NT2/D1 (cell line): ENCODE data around the gene NEGR1.

Source experiments
- DNase-seq: peaks from one replicate; pipeline ENCODE4 v3.0.0-alpha.2; 2011; ENCODE audit warnings: low read depth, low spot score
- H3K27me3 ChIP-seq: 2 replicates; pipeline ENCODE4 v1.6.0; 2011; ENCODE audit warnings: mild to moderate bottlenecking; ENCODE audit not compliant: insufficient read length, insufficient read depth
- H3K36me3 ChIP-seq: 2 replicates; pipeline ENCODE4 v1.6.1; 2011; ENCODE audit warnings: mild to moderate bottlenecking, low read length, mixed read lengths; ENCODE audit not compliant: insufficient read depth, insufficient read length
- H3K4me1 ChIP-seq: 2 replicates; pipeline ENCODE4 v1.5.1; 2011; ENCODE audit not compliant: insufficient read depth, insufficient read length
- H3K4me3 ChIP-seq: 2 replicates; pipeline ENCODE4 v1.5.1; 2011; ENCODE audit warnings: low read depth; ENCODE audit not compliant: insufficient read length
- H3K9ac ChIP-seq: 2 replicates; pipeline ENCODE4 v1.6.0; 2011; ENCODE audit warnings: low read depth; ENCODE audit not compliant: insufficient read length
- H3K9me3 ChIP-seq: 2 replicates; pipeline ENCODE4 v1.5.1; 2011; ENCODE audit warnings: mild to moderate bottlenecking, low read length; ENCODE audit not compliant: insufficient read depth
- SUZ12 ChIP-seq: IDR thresholded peaks from 2 replicates; pipeline ENCODE4 v1.6.1; 2011; ENCODE audit not compliant: insufficient read length, insufficient read depth; ENCODE audit errors: extremely low read depth
- YY1 ChIP-seq: IDR thresholded peaks from 2 replicates; pipeline ENCODE4 v1.6.1; 2011; ENCODE audit not compliant: insufficient read length, insufficient read depth
- ZNF274 ChIP-seq: IDR thresholded peaks from 2 replicates; pipeline ENCODE4 v1.6.1; 2011; ENCODE audit warnings: mild to moderate bottlenecking, low read depth, low read length

Gene NEGR1

GRCh38 chr1:71422221-71422620 is 860.1 kb downstream of the NEGR1 start:
- Histone ChIP-seq H3K27me3 (no peaks in the 10 kb centered on the region), H3K4me1 (no peaks in the 10 kb centered on the region), H3K36me3 (no peaks in the 10 kb centered on the region), H3K9me3 (no peaks in the 10 kb centered on the region), H3K9ac (no peak overlapping the region), H3K4me3 (no peak overlapping the region)
- no peak for DNase-seq
- no peak for TF ChIP-seq SUZ12
- no peak for TF ChIP-seq YY1
- no peak for TF ChIP-seq ZNF274

GRCh38 chr1:71417421-71417820 is 864.9 kb downstream of the NEGR1 start:
- no peaks in the 10 kb centered on the region for H3K4me1 ChIP-seq
- no peak for TF ChIP-seq YY1
- H3K4me3 ChIP-seq = no peak overlapping the region
- no peak overlapping the region for H3K9ac ChIP-seq
- DNase-seq = no peak
- no peaks in the 10 kb centered on the region for H3K36me3 ChIP-seq
- no peaks in the 10 kb centered on the region for H3K27me3 ChIP-seq
- no peaks in the 10 kb centered on the region for H3K9me3 ChIP-seq

- DNase-seq = no peak
Observed at GRCh38 chr1:71414179-71414578, 868.2 kb downstream of the NEGR1 start.

GRCh38 chr1:71413441-71414175 is 868.7 kb downstream of the NEGR1 start:
- no peaks in the 10 kb centered on the region for H3K9me3 ChIP-seq

More at GRCh38 chr1:71414179-71414578, 868.2 kb downstream of the NEGR1 start:
- Histone ChIP-seq H3K36me3 (no peaks in the 10 kb centered on the region), H3K4me1 (no peaks in the 10 kb centered on the region), H3K9ac (no peak overlapping the region), H3K9me3 (no peaks in the 10 kb centered on the region), H3K27me3 (no peaks in the 10 kb centered on the region), H3K4me3 (no peak overlapping the region)
- TF ChIP-seq YY1 (no peak), SUZ12 (no peak), ZNF274 (no peak)

GRCh38 chr1:71400050-71400449 is 882.3 kb downstream of the NEGR1 start:
- no peaks in the 10 kb centered on the region for H3K36me3 ChIP-seq
- H3K4me1 ChIP-seq = no peaks in the 10 kb centered on the region
- peaks cover 3% of the 10 kb centered on the region; the same call in 1 of the 2 replicates for H3K9me3 ChIP-seq
- no peak for DNase-seq
- H3K9ac ChIP-seq = no peak overlapping the region
- TF ChIP-seq SUZ12 (no peak), ZNF274 (no peak), YY1 (no peak)
- no peaks in the 10 kb centered on the region for H3K27me3 ChIP-seq
- no peak overlapping the region for H3K4me3 ChIP-seq

More at GRCh38 chr1:71413441-71414175, 868.7 kb downstream of the NEGR1 start:
- no peaks in the 10 kb centered on the region for H3K4me1 ChIP-seq
- H3K27me3 ChIP-seq = no peaks in the 10 kb centered on the region
- no peaks in the 10 kb centered on the region for H3K36me3 ChIP-seq
- no peak for DNase-seq
- TF ChIP-seq ZNF274 (no peak), SUZ12 (no peak), YY1 (no peak)
- no peak overlapping the region for H3K4me3 ChIP-seq
- no peak overlapping the region for H3K9ac ChIP-seq

- Histone ChIP-seq H3K4me1 (no peaks in the 10 kb centered on the region), H3K9me3 (peaks cover 8% of the 10 kb centered on the region; the same call in 1 of the 2 replicates), H3K4me3 (no peak overlapping the region), H3K9ac (no peak overlapping the region), H3K27me3 (no peaks in the 10 kb centered on the region), H3K36me3 (no peaks in the 10 kb centered on the region)
- TF ChIP-seq YY1 = no peak
- TF ChIP-seq ZNF274 = no peak
- no peak for TF ChIP-seq SUZ12
- no peak for DNase-seq
Observed at GRCh38 chr1:71399594-71399993, 882.7 kb downstream of the NEGR1 start.

GRCh38 chr1:71393301-71393700 is 889.0 kb downstream of the NEGR1 start:
- H3K9me3 ChIP-seq = peaks cover 46% of the 10 kb centered on the region
- TF ChIP-seq YY1 = no peak
- no peak for TF ChIP-seq SUZ12
- no peak for TF ChIP-seq ZNF274

More at GRCh38 chr1:71393301-71393700, 889.0 kb downstream of the NEGR1 start:
- no peaks in the 10 kb centered on the region for H3K36me3 ChIP-seq
- H3K4me1 ChIP-seq = peaks cover 10% of the 10 kb centered on the region
- no peaks in the 10 kb centered on the region for H3K27me3 ChIP-seq
- DNase-seq = peak; percentile 62
- H3K9ac ChIP-seq = no peak overlapping the region
- no peak overlapping the region for H3K4me3 ChIP-seq
